Keratinocyte (primary cell): ENCODE data around the gene KLHL5. TPM values are rescaled to one million over a fixed set of nuclear protein-coding genes. Genes with fewer than 3 reads are reported as not detected.

Source experiments
- DNase-seq: peaks from one replicate; pipeline ENCODE4 v3.0.0-alpha.2; 2011; ENCODE audit warnings: low read depth, missing footprints, low spot score
- FAIRE-seq: peaks from 2 replicates; lab custom pipeline; 2011; peaks lifted over from hg19 to GRCh38; lab: Jason Lieb, UNC
- H2AFZ ChIP-seq: 2 replicates; pipeline ENCODE4 v1.6.0; 2012; ENCODE audit warnings: low read length, control low read depth, inconsistent platforms; ENCODE audit not compliant: control insufficient read depth
- H3K27ac ChIP-seq: 2 replicates; pipeline ENCODE4 v1.5.1; 2011; ENCODE audit warnings: low read length; ENCODE audit not compliant: control insufficient read depth, insufficient read depth
- H3K27me3 ChIP-seq: 3 replicates; pipeline ENCODE4 v1.6.0; 2011; ENCODE audit warnings: low read length; ENCODE audit not compliant: control insufficient read depth, insufficient read depth; ENCODE audit errors: extremely low read depth
- H3K36me3 ChIP-seq, 2 experiments: 2 replicates in 1 of 2; 3 replicates in 1 of 2; pipeline ENCODE4 v1.5.1; 2011; ENCODE audit warnings: low read length in 2 of 2, mild to moderate bottlenecking in 1 of 2; ENCODE audit not compliant: control insufficient read depth in 2 of 2, insufficient read depth in 2 of 2; ENCODE audit errors: extremely low read depth in 1 of 2
- H3K4me1 ChIP-seq: 3 replicates; pipeline ENCODE4 v1.5.1; 2011; ENCODE audit warnings: low read length; ENCODE audit not compliant: control insufficient read depth, insufficient read depth; ENCODE audit errors: extremely low read depth
- H3K4me2 ChIP-seq: 3 replicates; pipeline ENCODE4 v1.6.0; 2011; ENCODE audit warnings: low read depth, low read length; ENCODE audit not compliant: control insufficient read depth, insufficient read depth; ENCODE audit errors: extremely low read depth
- H3K4me3 ChIP-seq, 3 experiments: fragments of 200-600 bp in 1 of 3; sonication (generic) in 1 of 3; 2 replicates in 2 of 3; 3 replicates in 1 of 3; pipeline ENCODE4 v1.5.1; 2011 to 2016; ENCODE audit warnings: low read length in 3 of 3, mild to moderate bottlenecking in 3 of 3, control low read depth in 2 of 3, inconsistent platforms in 1 of 3, low read depth in 1 of 3, mixed read lengths in 1 of 3, mixed run types in 1 of 3, moderate library complexity in 1 of 3; ENCODE audit not compliant: control insufficient read depth in 2 of 3, insufficient read depth in 2 of 3; ENCODE audit errors: extremely low read depth in 1 of 3
- H3K79me2 ChIP-seq: 2 replicates; pipeline ENCODE4 v1.6.0; 2012; ENCODE audit warnings: low read length; ENCODE audit not compliant: control insufficient read depth, insufficient read depth
- H3K9ac ChIP-seq: 3 replicates; pipeline ENCODE4 v1.6.0; 2011; ENCODE audit warnings: low read length; ENCODE audit not compliant: control insufficient read depth, insufficient read depth; ENCODE audit errors: extremely low read depth
- H3K9me1 ChIP-seq: 3 replicates; pipeline ENCODE4 v1.6.0; 2011; ENCODE audit warnings: low read length; ENCODE audit not compliant: control insufficient read depth, insufficient read depth; ENCODE audit errors: extremely low read depth
- H3K9me3 ChIP-seq: 2 replicates; pipeline ENCODE4 v1.5.1; 2012; ENCODE audit warnings: low read depth, low read length; ENCODE audit not compliant: control insufficient read depth
- H4K20me1 ChIP-seq: 3 replicates; pipeline ENCODE4 v1.6.0; 2011; ENCODE audit warnings: low read length; ENCODE audit not compliant: control insufficient read depth, insufficient read depth; ENCODE audit errors: extremely low read depth
- CTCF ChIP-seq, 3 experiments: IDR thresholded peaks in 1 of 3; conservative IDR thresholded peaks in 1 of 3; optimal IDR thresholded peaks in 1 of 3; 2 replicates in 2 of 3; 3 replicates in 1 of 3; pipeline versions ENCODE3 to v1.5.1; 2011; ENCODE audit warnings: low read length in 3 of 3, mild to moderate bottlenecking in 3 of 3, moderate library complexity in 2 of 3, control low read depth in 1 of 3, inconsistent platforms in 1 of 3; ENCODE audit not compliant: insufficient read depth in 2 of 3; ENCODE audit errors: extremely low read depth in 1 of 3
- EZH2 ChIP-seq: IDR thresholded peaks from one replicate; pipeline ENCODE4 v1.6.1; 2012; ENCODE audit warnings: inconsistent platforms, mild to moderate bottlenecking, low read length, moderate library complexity
- dilution Hi-C: fragments of 300-500 bp; cut with MboI; formaldehyde crosslinking; loops from one replicate; pipeline ENCODE4 v1.7.0; 2020; ENCODE audit warnings: low sequenced_read_pairs; ENCODE audit not compliant: extremely low pct_ligation_motif_present
- polyA plus RNA-seq, 5 experiments: library from polyadenylated mRNA; depleted of rRNA in 3 of 5; stranded (reverse) in 3 of 5; stranded (forward) in 1 of 5; unstranded in 1 of 5; fragments of >200 nt; gene quantifications; 1 replicate in 1 of 5; 2 replicates in 3 of 5; 3 replicates in 1 of 5; pipeline versions ENCODE4 v1.2.1 to v1.2.3, GENCODE V29; 2011 to 2012; ENCODE audit warnings: missing spikeins in 2 of 5, low read depth in 1 of 5, low replicate concordance in 1 of 5

The KLHL5 gene
- polyA plus RNA-seq, 1 donor (not counting 4 experiments of a cell fraction or from before 2014, with no cell fraction given): 25.4 TPM

DNA sequence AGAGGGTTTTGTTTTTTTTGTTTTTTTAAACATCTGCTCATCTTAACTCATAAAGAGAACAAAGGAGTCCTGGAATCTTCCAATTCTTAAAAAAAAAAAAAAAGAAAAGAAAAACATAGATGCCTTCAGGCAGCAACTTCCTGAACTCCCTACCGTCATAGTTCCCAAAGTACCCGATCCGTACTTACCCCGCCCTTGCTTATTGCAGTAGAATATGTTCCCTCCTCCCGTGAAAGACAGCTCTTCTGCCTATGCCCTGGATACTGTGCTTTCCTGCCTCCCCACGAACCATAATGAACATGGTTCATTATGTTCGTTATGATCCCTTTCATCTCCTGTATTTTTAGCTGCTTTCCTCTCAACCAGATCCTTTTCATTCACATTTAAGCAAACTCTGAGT lies 40.3 kb downstream of the KLHL5 start:
- DNase-seq: no peak
- FAIRE-seq: no peak
- Histone ChIP-seq H3K9ac (no peak overlapping the region), H3K79me2 (no peaks in the 10 kb centered on the region), H3K4me3 (no peak overlapping the region), H4K20me1 (no peaks in the 10 kb centered on the region), H3K27me3 (no peaks in the 10 kb centered on the region), H3K9me1 (no peaks in the 10 kb centered on the region), H3K4me1 (no peaks in the 10 kb centered on the region), H3K36me3 (peaks cover 0 to 6% of the 10 kb centered on the region in 2 experiments), H2AFZ (no peak overlapping the region), H3K4me2 (no peak overlapping the region), H3K9me3 (no peaks in the 10 kb centered on the region), H3K27ac (no peak overlapping the region)
- dilution Hi-C loops: no loop called here
- TF ChIP-seq CTCF (optimal IDR thresholded peaks at IDR 0.05 in 1 of 3, IDR thresholded peaks at IDR 0.05 in 1 of 3, conservative IDR thresholded peaks at IDR 0.05 in 1 of 3; ENCODE audit: extremely low read depth in 1 of 3, insufficient read depth in 2 of 3, low read length in 3 of 3): no peak
- no peak for TF ChIP-seq EZH2

DNA sequence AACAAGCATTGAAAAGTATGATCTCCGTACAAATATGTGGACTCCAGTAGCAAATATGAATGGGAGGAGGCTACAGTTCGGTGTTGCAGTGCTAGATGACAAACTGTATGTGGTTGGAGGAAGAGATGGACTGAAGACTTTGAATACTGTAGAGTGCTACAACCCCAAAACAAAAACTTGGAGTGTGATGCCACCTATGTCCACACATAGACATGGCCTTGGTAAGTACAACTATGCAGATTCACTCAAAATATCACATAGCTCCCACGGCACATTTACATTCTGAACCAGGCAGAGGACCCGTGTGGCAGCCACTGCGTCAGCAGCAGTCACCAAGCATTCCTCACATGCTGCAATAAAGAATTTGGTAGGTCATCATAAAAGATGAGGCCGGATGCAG lies 41.3 kb downstream of the KLHL5 start:
- TF ChIP-seq EZH2 (no peak), CTCF (optimal IDR thresholded peaks at IDR 0.05 in 1 of 3, IDR thresholded peaks at IDR 0.05 in 1 of 3, conservative IDR thresholded peaks at IDR 0.05 in 1 of 3; ENCODE audit: extremely low read depth in 1 of 3, insufficient read depth in 2 of 3, low read length in 3 of 3) (no peak)
- no peaks in the 10 kb centered on the region for H4K20me1 ChIP-seq
- no peak overlapping the region for H3K4me2 ChIP-seq
- peak; percentile 80 for FAIRE-seq
- no peak for DNase-seq
- no peak overlapping the region for H3K9ac ChIP-seq
- dilution Hi-C loops: no loop called here
- H3K9me1 ChIP-seq: no peaks in the 10 kb centered on the region
- H3K79me2 ChIP-seq: no peaks in the 10 kb centered on the region
- H3K4me3 ChIP-seq: no peak overlapping the region
- H3K36me3 ChIP-seq: peaks cover 0 to 6% of the 10 kb centered on the region in 2 experiments
- no peaks in the 10 kb centered on the region for H3K9me3 ChIP-seq
- H2AFZ ChIP-seq: no peak overlapping the region
- H3K4me1 ChIP-seq: no peaks in the 10 kb centered on the region
- H3K27me3 ChIP-seq: no peaks in the 10 kb centered on the region
- no peak overlapping the region for H3K27ac ChIP-seq
